Sigmoid colon (tissue), 7 donors: ENCODE measurements around the gene FOXP1. TPM values are rescaled to one million over a fixed set of nuclear protein-coding genes. Genes with fewer than 3 reads are reported as not detected.

Experiments used
- DNase-seq: peaks from one replicate; pipeline ENCODE4 v3.0.0-alpha.2; 2019
- H3K27ac ChIP-seq, 4 donors: fragments of 200-600 bp; sonication (generic); one replicate each; pipeline ENCODE4 v1.5.1; 2016 to 2019; ENCODE audit warnings: mild to moderate bottlenecking in 1 of 4
- H3K27me3 ChIP-seq, 3 donors: fragments of 200-600 bp; sonication (generic); one replicate each; pipeline ENCODE4 v1.5.1; 2019; ENCODE audit warnings: mild to moderate bottlenecking in 1 of 3
- H3K36me3 ChIP-seq, 4 donors: fragments of 200-600 bp; sonication (generic); one replicate each; pipeline ENCODE4 v1.5.1; 2016 to 2019
- H3K4me1 ChIP-seq, 4 donors: fragments of 200-600 bp; sonication (generic); one replicate each; pipeline ENCODE4 v1.5.1; 2017 to 2019
- H3K4me3 ChIP-seq, 4 donors: fragments of 200-600 bp; sonication (generic); one replicate each; pipeline ENCODE4 v1.5.1; 2017 to 2019; ENCODE audit warnings: mild to moderate bottlenecking in 2 of 4, moderate library complexity in 1 of 4
- H3K9me3 ChIP-seq, 4 donors: fragments of 200-600 bp in 3 of 4; sonication (generic) in 3 of 4; one replicate each; pipeline versions ENCODE4 v1.5.1 to v1.6.1; 2013 to 2019
- CTCF ChIP-seq, 4 experiments: fragments of 450-650 bp in 3 of 4; fragments of 200-600 bp in 1 of 4; IDR thresholded peaks; one replicate each; pipeline ENCODE4 v1.5.1; 2016 to 2019; ENCODE audit warnings: antibody characterized with exemption in 4 of 4, mild to moderate bottlenecking in 3 of 4, moderate library complexity in 2 of 4
- EP300 ChIP-seq, 4 donors: sonication (generic); formaldehyde crosslinking; IDR thresholded peaks; one replicate each; pipeline ENCODE4 v1.6.1; 2017; ENCODE audit warnings: antibody characterized with exemption in 4 of 4
- POLR2A ChIP-seq, 2 donors: fragments of 450-650 bp; IDR thresholded peaks; one replicate each; pipeline ENCODE4 v1.6.1; 2016; ENCODE audit warnings: antibody characterized with exemption in 2 of 2, mild to moderate bottlenecking in 2 of 2, moderate library complexity in 2 of 2
- POLR2AphosphoS5 ChIP-seq, 4 donors: sonication (generic); formaldehyde crosslinking; IDR thresholded peaks; one replicate each; pipeline ENCODE4 v1.6.1; 2017; ENCODE audit warnings: antibody characterized with exemption in 4 of 4
- WGBS, 2 donors: extraction: QIAGEN DNeasy Blood & Tissue Kit; methylation state at CpG; one replicate each; pipeline ENCODE4 v1.1.7; 2013; 5-methylcytosine and 5-hydroxymethylcytosine counted together
- intact Hi-C: fragments of 100-400 bp; cut with DNase I; formaldehyde crosslinking; loops from one replicate; pipeline ENCODE4 v1.15.1; 2023
- polyA plus RNA-seq, 3 donors: library from polyadenylated mRNA; stranded (reverse); fragments of 200-250 nt; gene quantifications; one replicate each; pipeline ENCODE4 v1.2.3, GENCODE V29; 2013
- total RNA-seq, 4 donors: library from RNA; depleted of rRNA; stranded (reverse); fragments of >200 nt; gene quantifications; one replicate each; pipeline ENCODE4 v1.1.0, GENCODE V29; 2016
- donor health status: healthy with polysubstance abuse.
- donor health status: Bipolar disorder and iron deficiency.
- donor health status: healthy.

FOXP1 gene
- total and polyA plus RNA-seq, 7 donors: 13.8 to 232 (median 139) TPM

DNA sequence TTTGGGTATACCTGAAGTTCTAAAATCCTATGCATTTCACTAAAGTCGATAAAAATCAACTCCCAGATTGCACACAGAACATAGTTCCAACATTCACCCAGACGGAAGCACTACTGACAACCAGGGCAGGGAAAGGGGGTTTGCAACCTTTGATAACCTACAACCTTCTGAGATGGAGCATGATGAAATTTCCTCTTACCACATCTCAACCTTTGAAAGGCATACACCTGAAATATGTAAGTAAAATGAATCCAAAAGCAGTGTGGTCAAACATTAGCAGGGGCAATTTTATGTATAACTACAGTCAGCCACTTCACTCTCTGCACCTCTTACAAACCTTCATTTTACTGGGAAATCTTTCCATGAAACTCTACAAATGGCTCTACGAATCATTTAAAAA, 184.1 kb downstream of the FOXP1 start:
- 89 to 92% methylated on average over 3 of the region's 3 CpGs for WGBS, 2 donors

DNA sequence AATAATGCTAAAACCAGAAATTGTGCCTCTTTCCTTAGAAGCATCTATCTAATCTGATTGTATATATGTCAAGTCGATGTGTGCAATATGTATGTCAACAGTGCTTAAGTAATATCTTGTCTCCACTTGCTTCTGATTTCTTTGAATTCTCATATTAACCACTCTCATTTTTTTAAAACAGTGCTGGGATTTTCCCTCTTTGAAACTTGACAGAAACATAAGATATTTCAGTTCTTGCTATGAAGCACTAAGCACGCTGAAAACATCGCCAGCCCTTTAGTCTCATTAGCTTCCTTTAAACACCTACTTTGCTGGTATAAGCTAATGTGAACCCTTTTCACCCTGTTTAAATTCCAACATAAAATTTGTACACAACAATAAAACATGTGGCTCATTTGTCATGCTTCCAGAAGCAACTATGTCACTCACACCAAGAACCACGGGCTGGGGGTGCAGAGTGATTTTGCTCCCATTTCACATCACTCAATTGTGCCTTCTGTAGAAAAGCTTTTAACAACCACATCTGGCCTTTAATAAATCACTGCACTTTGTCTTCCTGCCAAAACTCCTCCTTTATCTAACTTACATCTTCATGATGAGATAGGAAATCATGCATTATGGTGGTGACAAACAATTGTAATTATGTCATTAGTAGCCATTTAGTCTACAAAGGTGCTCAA, 185.2 kb downstream of the FOXP1 start:
- no peak overlapping the region for H3K27ac ChIP-seq
- DNase-seq: no peak
- no peak overlapping the region for H3K4me3 ChIP-seq
- TF ChIP-seq POLR2AphosphoS5 (IDR thresholded peaks at IDR 0.05): no peak
- no peak for TF ChIP-seq CTCF (IDR thresholded peaks at IDR 0.05)
- TF ChIP-seq POLR2A (IDR thresholded peaks at IDR 0.05): no peak
- TF ChIP-seq EP300 (IDR thresholded peaks at IDR 0.05): no peak
- no peaks in the 10 kb centered on the region for H3K36me3 ChIP-seq
- peaks cover 0 to 46% (median 27%) of the 10 kb centered on the region in 4 donors for H3K4me1 ChIP-seq
- intact Hi-C loops: no loop called here
- no peaks in the 10 kb centered on the region for H3K27me3 ChIP-seq
- no peaks in the 10 kb centered on the region for H3K9me3 ChIP-seq
- 31 to 33% methylated on average over 4 of the region's 4 CpGs for WGBS, 2 donors

More for the DNA sequence above, 184.1 kb downstream of the FOXP1 start:
- H3K27ac ChIP-seq: no peak overlapping the region
- no peaks in the 10 kb centered on the region for H3K27me3 ChIP-seq
- no peaks in the 10 kb centered on the region for H3K9me3 ChIP-seq
- no peak overlapping the region for H3K4me3 ChIP-seq
- intact Hi-C loops: no loop called here
- peaks cover 0 to 46% (median 27%) of the 10 kb centered on the region in 4 donors for H3K4me1 ChIP-seq
- DNase-seq: no peak
- no peak for TF ChIP-seq POLR2AphosphoS5 (IDR thresholded peaks at IDR 0.05)
- no peaks in the 10 kb centered on the region for H3K36me3 ChIP-seq

DNA sequence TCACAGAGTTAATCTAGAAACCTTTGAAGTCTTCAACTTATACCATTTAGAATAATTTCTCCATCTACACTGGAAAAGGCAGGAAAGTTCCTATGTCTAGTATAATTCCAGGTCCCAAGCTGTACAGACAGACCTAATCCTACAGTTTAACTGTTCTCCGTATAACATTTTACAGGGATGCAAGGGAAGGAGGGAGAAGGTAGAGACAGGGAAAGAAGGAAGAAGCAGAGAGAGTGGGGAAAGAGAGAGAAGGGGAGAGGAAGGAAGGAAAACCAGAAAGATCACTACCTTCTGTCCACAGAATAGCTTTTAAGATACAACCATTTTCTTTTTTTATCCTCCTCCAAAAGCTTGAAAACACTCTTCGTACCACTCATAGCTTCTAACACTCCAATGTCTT, 185.8 kb downstream of the FOXP1 start:
- DNase-seq: no peak
- H3K27me3 ChIP-seq: no peaks in the 10 kb centered on the region
- H3K4me1 ChIP-seq: peaks cover 0 to 47% (median 27%) of the 10 kb centered on the region in 4 donors
- no peaks in the 10 kb centered on the region for H3K36me3 ChIP-seq
- TF ChIP-seq CTCF (IDR thresholded peaks at IDR 0.05): no peak
- no peak for TF ChIP-seq EP300 (IDR thresholded peaks at IDR 0.05)
- TF ChIP-seq POLR2A (IDR thresholded peaks at IDR 0.05): no peak
- TF ChIP-seq POLR2AphosphoS5 (IDR thresholded peaks at IDR 0.05): no peak
- WGBS, 2 donors: 74 to 83% methylated on average over 2 of the region's 2 CpGs
- H3K27ac ChIP-seq: no peak overlapping the region
- H3K9me3 ChIP-seq: no peaks in the 10 kb centered on the region
- H3K4me3 ChIP-seq: no peak overlapping the region
- intact Hi-C loops: no loop called here

DNA sequence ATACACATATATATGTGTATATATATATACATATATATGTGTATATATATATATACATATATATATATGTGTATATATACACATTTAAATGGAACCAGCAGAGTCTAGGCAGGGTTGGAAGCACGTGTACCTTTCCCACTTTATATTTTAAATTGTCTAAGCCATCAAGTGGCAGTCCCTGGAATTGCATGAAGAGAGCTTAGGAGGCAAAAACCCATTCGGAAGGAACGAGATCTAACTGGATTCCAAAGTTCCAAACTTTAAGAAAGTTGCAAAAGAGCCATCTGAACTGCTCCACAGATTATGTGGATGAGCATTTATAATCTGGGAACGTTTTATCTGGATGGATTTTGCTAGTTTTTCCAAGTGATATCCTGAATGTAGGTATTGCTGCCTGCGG, 186.5 kb downstream of the FOXP1 start:
- peak in 3 of 4 experiments; percentile 41 to 54 (median 45) for TF ChIP-seq CTCF (IDR thresholded peaks at IDR 0.05)
- TF ChIP-seq POLR2A (IDR thresholded peaks at IDR 0.05): no peak
- H3K27ac ChIP-seq: no peak overlapping the region
- no peaks in the 10 kb centered on the region for H3K36me3 ChIP-seq
- no peaks in the 10 kb centered on the region for H3K9me3 ChIP-seq
- H3K27me3 ChIP-seq: no peaks in the 10 kb centered on the region
- intact Hi-C loops: no loop called here
- no peak overlapping the region for H3K4me3 ChIP-seq
- H3K4me1 ChIP-seq: peaks cover 0 to 54% (median 27%) of the 10 kb centered on the region in 4 donors
- 23 to 43% methylated on average over 5 of the region's 5 CpGs for WGBS, 2 donors
- no peak for DNase-seq

GRCh38 chr3:71395927-71396695, 187.4 kb downstream of the FOXP1 start:
- no peaks in the 10 kb centered on the region for H3K27me3 ChIP-seq
- H3K36me3 ChIP-seq: no peaks in the 10 kb centered on the region
- H3K27ac ChIP-seq: no peak overlapping the region
- no peak overlapping the region for H3K4me3 ChIP-seq
- no peak for DNase-seq
- 74 to 77% methylated on average over 7 of the region's 7 CpGs for WGBS, 2 donors
- intact Hi-C loops: no loop called here
- H3K4me1 ChIP-seq: peaks cover 0 to 50% (median 28%) of the 10 kb centered on the region in 4 donors
- TF ChIP-seq POLR2A (IDR thresholded peaks at IDR 0.05) (no peak), CTCF (IDR thresholded peaks at IDR 0.05) (no peak), POLR2AphosphoS5 (IDR thresholded peaks at IDR 0.05) (no peak), EP300 (IDR thresholded peaks at IDR 0.05) (no peak)
- no peaks in the 10 kb centered on the region for H3K9me3 ChIP-seq
